Activated T-cell treated with anti-CD3 and anti-CD28 coated beads, Interleukin-2, amount 50 U/mL, for 72 hours (primary cell): Measurements from ENCODE around the gene AP3D1. TPM values are rescaled to one million over a fixed set of nuclear protein-coding genes. Genes with fewer than 3 reads are reported as not detected.
"Not testable (repeated sequence)": the region's sequence is repeated elsewhere in the genome, so short reads cannot be mapped to it uniquely, and the experiment has no call there.

Experiments
- ATAC-seq, 2 donors: fragments of 150-1000 bp; cut with Tn5 transposase; replicated peaks in 1 of 2; 2 replicates each; pipeline ENCODE4 v1.10.0; 2021; ENCODE audit warnings: moderate library complexity in 2 of 2, mild to moderate bottlenecking in 1 of 2
- DNase-seq, 2 donors: peaks; one replicate each; pipeline ENCODE4 v3.0.0; 2021 to 2022; ENCODE audit warnings: mixed read lengths in 1 of 2
- H3K27ac Mint-ChIP-seq: one replicate; pipeline ENCODE4 v1.8.0; 2022; ENCODE audit warnings: mild to moderate bottlenecking, moderate library complexity, mixed read lengths
- H3K27me3 Mint-ChIP-seq: one replicate; pipeline ENCODE4 v1.8.0; 2022; ENCODE audit warnings: low read depth, mixed read lengths
- H3K36me3 Mint-ChIP-seq, 2 donors: one replicate each; pipeline ENCODE4 v1.8.0; 2022; ENCODE audit warnings: mixed read lengths in 2 of 2, mild to moderate bottlenecking in 1 of 2; ENCODE audit not compliant: insufficient read depth in 2 of 2
- H3K4me1 Mint-ChIP-seq: one replicate; pipeline ENCODE4 v1.8.0; 2022; ENCODE audit warnings: low read depth, mixed read lengths
- H3K4me3 Mint-ChIP-seq, 2 donors: one replicate each; pipeline ENCODE4 v1.8.0; 2022; ENCODE audit warnings: mild to moderate bottlenecking in 2 of 2, mixed read lengths in 2 of 2, moderate library complexity in 2 of 2
- H3K9me3 Mint-ChIP-seq, 2 donors: one replicate each; pipeline ENCODE4 v1.8.0; 2022; ENCODE audit warnings: mixed read lengths in 2 of 2
- total RNA-seq, 2 donors: library from RNA; stranded (reverse); gene quantifications; one replicate each; pipeline ENCODE4 v1.2.3, GENCODE V29; 2022

Gene AP3D1
- total RNA-seq = 100 to 1,000 TPM; 111 to 114 TPM

DNA sequence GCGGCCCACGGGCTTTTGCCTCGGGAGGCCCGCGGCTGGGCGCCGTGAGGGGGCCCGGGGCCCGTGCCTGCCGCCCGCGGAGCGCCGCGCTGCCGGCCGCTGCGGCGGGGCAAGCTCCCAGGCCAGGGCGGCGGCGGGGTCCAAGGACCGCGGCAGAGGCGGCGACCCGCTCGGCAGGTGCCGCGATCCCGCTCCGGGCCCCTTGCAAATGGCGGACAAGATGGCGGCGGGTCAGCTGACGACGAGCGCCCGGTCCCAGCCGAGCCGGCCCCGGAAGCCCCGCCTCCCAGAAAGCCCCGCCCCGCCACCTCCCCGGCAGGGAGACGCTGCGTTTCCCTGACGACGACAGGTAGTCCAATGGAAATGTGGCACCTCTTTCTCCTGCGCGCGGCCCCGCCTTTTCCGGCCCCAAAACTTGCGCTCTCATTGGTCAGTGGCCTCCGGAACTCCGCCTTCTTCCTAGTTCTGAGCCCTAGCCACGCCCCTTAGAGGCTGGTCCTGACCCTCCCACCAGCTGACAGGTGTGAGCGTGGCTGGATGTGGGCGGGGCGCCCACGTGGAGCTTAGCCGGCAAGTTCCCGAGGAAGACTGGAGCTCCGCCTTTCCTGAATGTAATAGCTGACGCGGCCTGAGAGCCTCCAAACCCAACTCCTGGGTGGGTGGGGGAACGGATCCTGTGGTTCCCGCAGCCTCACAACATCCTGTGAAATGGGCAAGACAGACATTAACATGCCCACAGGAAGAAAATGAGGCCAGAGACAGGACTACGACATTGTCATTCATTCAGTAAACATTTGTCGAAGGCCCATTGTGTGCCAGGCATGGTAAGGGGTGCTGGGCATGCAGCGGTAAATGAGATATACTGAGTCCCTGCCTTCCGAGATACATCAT is at the start of gene AP3D1:
AP3D1 (minus strand) TSS at position 228 of the 891 bp plus-strand sequence. CDS start 232 bp downstream, outside the sequence.
- H3K4me1 Mint-ChIP-seq = peaks cover 51% of the 10 kb centered on the region
- peak; percentile 100 for DNase-seq
- H3K27ac Mint-ChIP-seq = peak within 1 kb of the TSS; percentile 88
- H3K9me3 Mint-ChIP-seq = no peaks in the 10 kb centered on the region
- peak within 1 kb of the TSS; percentile 82 to 91 for H3K4me3 Mint-ChIP-seq
- peak; percentile 90 to 93 for ATAC-seq
- H3K27me3 Mint-ChIP-seq = no peaks in the 10 kb centered on the region
- peaks cover 0 to 1% of the 10 kb centered on the region in 2 donors for H3K36me3 Mint-ChIP-seq

DNA sequence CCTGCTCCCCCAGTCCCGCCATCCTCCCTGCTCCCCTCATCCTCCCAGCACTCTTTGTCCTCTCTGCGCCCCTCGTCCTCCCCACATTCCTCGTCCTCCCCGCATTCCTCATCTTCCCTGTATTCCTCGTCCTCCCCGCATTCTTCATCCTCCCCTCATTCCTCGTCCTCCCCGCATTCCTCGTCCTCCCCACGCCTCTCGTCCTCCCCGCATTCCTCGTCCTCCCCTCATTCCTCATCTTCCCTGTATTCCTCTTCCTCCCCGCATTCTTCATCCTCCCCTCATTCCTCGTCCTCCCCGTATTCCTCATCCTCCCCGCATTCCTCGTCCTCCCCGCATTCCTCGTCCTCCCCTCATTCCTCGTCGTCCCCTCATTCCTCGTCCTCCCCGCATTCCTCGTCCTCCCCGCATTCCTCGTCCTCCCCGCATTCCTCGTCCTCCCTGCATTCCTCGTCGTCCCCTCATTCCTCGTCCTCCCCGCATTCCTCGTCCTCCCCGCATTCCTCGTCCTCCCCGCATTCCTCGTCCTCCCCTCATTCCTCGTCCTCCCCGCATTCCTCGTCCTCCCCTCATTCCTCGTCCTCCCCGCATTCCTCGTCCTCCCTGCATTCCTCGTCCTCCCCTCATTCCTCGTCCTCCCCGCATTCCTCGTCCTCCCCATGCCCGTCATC is 49.4 kb upstream of the AP3D1 start:
- ATAC-seq, H3K9me3 Mint-ChIP-seq, H3K27me3 Mint-ChIP-seq, H3K4me3 Mint-ChIP-seq, H3K36me3 Mint-ChIP-seq, H3K27ac Mint-ChIP-seq, H3K4me1 Mint-ChIP-seq, DNase-seq: not testable (repeated sequence)

DNA sequence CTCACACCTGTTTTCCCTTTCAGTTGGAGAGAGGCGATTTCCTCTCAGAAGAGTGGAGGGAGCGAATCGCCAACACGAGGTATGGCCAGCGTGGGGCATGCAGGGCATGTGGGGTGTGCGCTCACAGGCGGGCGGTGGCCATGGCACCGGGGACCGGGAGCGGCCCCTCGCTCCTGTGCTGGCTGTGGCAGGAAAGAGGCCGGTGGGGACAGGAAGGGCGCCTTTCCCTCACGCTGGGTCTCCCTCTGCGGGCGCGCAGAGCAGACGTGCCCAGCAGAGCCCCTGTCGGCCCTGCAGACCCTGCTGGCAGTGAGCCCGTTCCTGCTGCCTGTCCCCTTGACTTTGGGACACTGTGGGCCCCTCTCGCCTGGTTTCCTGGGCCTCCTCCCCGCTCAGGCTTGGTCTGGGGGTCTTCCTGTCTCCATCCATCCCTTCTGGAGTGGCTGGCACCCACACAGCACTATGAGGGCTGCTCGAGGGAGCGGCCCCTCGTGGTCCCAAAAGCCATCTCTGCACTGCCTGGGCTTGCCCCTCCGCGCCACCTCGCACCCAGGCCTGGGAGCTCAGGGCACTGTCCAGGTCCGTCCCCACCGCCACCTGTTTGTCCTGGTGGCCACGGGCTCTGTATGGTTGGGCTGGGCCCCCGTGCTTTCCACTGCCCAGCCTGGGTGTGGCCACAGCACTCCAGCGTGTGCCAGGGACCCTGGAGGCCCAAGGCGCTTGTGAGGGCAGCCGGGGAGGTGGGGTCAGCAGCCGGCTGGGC is 48.7 kb upstream of the AP3D1 start:
- H3K4me1 Mint-ChIP-seq = no peaks in the 10 kb centered on the region
- DNase-seq (no peak), ATAC-seq (peak in 1 of 2 donors; percentile 5)
- peaks cover 4 to 7% of the 10 kb centered on the region in 2 donors for H3K36me3 Mint-ChIP-seq
- no peaks in the 10 kb centered on the region for H3K9me3 Mint-ChIP-seq
- no peak overlapping the region for H3K4me3 Mint-ChIP-seq
- no peak overlapping the region for H3K27ac Mint-ChIP-seq
- no peaks in the 10 kb centered on the region for H3K27me3 Mint-ChIP-seq

DNA sequence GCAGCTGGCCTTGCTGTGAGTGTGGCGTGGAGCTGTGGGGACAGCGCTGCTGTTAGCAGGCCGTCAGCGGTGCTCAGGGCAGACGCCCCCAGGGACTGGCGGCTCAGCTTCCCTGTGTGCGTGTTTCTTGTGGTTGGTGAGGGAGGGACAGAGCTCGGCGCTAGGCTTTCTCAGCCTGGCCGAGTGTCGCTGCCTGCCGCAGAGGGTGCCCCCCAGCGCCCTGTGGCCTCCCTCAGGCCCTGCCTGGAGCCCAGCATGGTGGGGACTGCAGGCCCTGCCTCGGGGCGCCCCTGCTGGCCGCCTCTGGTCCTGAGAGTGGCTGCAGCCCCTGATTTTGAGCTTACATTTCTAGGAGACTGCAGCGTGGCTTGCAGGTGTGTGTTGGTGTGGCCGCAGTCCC is 47.8 kb upstream of the AP3D1 start:
- H3K9me3 Mint-ChIP-seq = no peaks in the 10 kb centered on the region
- ATAC-seq = no peak
- no peak overlapping the region for H3K4me3 Mint-ChIP-seq
- H3K27me3 Mint-ChIP-seq = no peaks in the 10 kb centered on the region
- no peak overlapping the region for H3K27ac Mint-ChIP-seq
- no peak for DNase-seq
- H3K36me3 Mint-ChIP-seq = peaks cover 4 to 7% of the 10 kb centered on the region in 2 donors
- no peaks in the 10 kb centered on the region for H3K4me1 Mint-ChIP-seq

DNA sequence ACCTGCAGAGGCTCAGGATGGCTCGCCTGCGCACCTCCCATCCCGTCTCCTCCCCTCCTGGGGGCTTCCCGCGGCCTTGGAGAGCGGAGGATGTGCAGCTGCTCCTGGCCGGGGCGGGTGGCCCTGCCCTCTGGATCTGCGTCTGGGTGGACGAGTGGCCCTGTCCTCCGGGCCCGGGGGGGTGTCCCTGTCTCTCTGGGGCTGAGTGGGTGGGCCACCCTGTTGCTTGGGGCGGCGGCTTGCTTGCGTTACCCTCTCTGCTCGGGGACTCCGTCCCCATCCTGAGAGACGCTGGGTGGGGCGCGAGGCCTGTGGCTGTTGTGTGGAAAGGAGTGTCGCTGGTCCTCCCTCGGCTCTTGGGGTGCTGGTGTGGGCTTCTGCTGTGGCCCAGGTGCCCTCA is 47.0 kb upstream of the AP3D1 start:
- no peak overlapping the region for H3K4me3 Mint-ChIP-seq
- no peaks in the 10 kb centered on the region for H3K4me1 Mint-ChIP-seq
- DNase-seq (no peak), ATAC-seq (no peak)
- H3K9me3 Mint-ChIP-seq = no peaks in the 10 kb centered on the region
- no peaks in the 10 kb centered on the region for H3K27me3 Mint-ChIP-seq
- H3K36me3 Mint-ChIP-seq = peaks cover 2 to 8% of the 10 kb centered on the region in 2 donors
- H3K27ac Mint-ChIP-seq = no peak overlapping the region

DNA sequence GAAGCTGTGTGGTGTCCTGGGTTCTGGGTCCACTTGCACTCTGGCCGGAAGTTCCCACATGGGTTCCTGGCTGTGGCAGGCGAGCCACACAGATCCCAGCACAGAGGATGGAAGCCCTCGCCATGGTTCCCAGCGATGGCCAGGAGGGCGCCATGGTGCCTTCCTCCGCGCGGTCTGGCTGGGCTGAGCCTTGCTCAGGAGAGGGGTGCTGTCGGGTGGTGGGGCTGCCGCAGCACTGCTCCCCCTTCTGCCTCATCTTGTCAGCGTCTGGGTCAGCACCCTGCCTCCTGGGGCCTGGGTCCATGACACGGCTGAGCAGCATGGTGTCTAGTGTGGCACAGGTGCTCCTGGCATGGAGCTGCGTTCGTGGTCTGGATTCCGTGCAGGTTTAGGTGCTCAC is 45.9 kb upstream of the AP3D1 start:
- Mint-ChIP-seq H3K27me3 (no peaks in the 10 kb centered on the region), H3K36me3 (peaks cover 1 to 14% of the 10 kb centered on the region in 2 donors), H3K9me3 (no peaks in the 10 kb centered on the region), H3K27ac (peak overlapping the region; percentile 1), H3K4me3 (no peak overlapping the region), H3K4me1 (no peaks in the 10 kb centered on the region)
- DNase-seq (no peak), ATAC-seq (no peak)

DNA sequence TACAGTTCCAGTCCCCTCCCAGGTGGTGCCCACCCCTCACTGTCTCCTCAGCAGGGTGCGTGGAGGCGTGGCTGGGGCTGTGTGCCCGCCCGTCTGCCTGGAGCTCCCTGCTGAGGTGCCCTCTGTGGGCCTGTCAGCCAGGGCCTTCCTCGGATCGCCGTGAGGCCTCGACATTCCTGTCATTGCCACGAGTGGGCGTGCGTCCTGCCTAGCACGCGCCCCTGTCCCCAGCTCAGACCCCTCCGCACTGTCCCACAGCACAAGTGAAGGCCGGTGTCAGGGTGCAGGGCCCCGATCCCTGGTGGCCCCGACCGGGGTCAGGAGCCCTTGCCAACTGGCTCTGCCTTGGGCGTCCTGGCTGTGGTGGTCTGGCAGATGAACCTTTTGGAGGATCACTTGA is 44.5 kb upstream of the AP3D1 start:
- no peaks in the 10 kb centered on the region for H3K27me3 Mint-ChIP-seq
- no peak overlapping the region for H3K27ac Mint-ChIP-seq
- DNase-seq (no peak), ATAC-seq (no peak)
- H3K36me3 Mint-ChIP-seq = peaks cover 0 to 12% of the 10 kb centered on the region in 2 donors
- H3K9me3 Mint-ChIP-seq = no peaks in the 10 kb centered on the region
- no peaks in the 10 kb centered on the region for H3K4me1 Mint-ChIP-seq
- H3K4me3 Mint-ChIP-seq = no peak overlapping the region

DNA sequence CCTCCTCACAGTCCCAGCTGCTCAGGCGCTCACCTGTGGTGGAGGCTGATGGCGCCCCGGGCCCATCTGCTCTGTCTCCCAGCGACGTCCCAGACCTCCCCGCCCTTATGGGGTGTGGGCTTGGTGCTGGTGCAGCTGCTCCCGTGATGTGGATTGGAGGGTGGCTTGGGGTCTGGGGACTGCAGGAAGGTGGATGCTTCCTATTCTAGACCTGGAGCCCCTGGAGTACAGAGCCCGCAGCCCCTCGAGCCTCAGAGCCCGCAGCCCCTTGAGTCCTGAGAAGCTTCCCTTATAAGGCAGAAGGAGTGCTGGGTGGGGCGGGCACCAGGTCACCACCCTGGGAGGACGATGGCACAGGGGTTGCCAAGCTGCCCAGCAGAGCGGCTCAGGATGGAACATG is 44.0 kb upstream of the AP3D1 start:
- peaks cover 0 to 12% of the 10 kb centered on the region in 2 donors for H3K36me3 Mint-ChIP-seq

DNA sequence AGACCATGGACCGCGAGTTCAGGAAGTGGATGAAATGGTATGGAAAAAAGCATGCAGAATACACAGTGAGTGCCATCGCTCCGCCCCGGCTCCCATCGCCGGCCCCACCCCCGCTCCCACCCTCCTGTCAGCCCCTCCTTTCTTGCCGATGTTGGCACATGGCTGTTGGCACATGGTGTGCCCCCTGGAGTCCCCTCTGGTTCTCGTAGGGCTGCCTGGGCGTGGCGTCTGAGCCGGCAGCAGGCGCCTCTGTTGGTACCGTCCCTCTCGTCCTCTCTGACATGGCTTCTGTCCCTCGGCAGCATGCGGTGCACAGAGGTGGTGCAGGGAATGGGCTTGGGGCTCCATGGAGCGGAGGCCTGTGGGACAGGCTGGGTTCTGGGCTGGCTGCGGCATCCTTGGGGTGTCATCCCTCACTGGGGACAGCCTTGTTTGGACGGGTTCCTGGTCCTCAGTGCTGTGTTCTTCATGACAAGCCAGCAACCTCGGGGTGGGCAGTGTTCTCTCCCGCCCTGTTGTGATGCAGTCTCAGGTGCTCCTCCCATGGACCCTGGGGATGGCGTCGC is 43.2 kb upstream of the AP3D1 start:
- no peaks in the 10 kb centered on the region for H3K27me3 Mint-ChIP-seq
- DNase-seq = no peak
- ATAC-seq = no peak
- peaks cover 0 to 12% of the 10 kb centered on the region in 2 donors for H3K36me3 Mint-ChIP-seq
- no peak overlapping the region for H3K27ac Mint-ChIP-seq
- H3K9me3 Mint-ChIP-seq = no peaks in the 10 kb centered on the region
- H3K4me3 Mint-ChIP-seq = no peak overlapping the region
- H3K4me1 Mint-ChIP-seq = no peaks in the 10 kb centered on the region

More for the DNA sequence above, 44.0 kb upstream of the AP3D1 start:
- Mint-ChIP-seq H3K27me3 (no peaks in the 10 kb centered on the region), H3K4me1 (no peaks in the 10 kb centered on the region), H3K27ac (no peak overlapping the region), H3K4me3 (no peak overlapping the region), H3K9me3 (no peaks in the 10 kb centered on the region)
- DNase-seq = no peak
- no peak for ATAC-seq

DNA sequence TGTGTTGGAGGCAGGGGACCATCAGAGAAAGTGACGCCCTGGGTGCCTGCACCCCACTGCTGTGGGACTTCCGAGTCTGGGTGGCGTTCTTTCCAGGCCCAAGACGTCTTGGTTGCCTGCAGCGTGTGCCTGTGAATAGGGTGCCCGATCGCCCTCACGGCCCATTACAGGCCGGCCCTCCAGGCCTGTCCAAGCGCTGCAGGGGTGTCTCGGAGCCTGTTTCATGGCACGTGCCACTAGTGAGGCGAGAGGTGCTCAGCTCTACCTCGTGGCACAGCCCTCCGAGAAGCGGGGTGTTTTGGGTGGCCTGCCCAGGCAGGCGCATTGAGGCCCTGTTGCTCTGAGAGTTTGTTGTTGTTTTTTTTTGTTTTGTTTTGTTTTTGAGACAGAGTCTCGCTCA is 42.4 kb upstream of the AP3D1 start:
- no peak overlapping the region for H3K27ac Mint-ChIP-seq
- H3K36me3 Mint-ChIP-seq = peaks cover 0 to 12% of the 10 kb centered on the region in 2 donors
- no peaks in the 10 kb centered on the region for H3K27me3 Mint-ChIP-seq
- no peak overlapping the region for H3K4me3 Mint-ChIP-seq
- ATAC-seq (no peak), DNase-seq (no peak)
- H3K9me3 Mint-ChIP-seq = no peaks in the 10 kb centered on the region
- H3K4me1 Mint-ChIP-seq = no peaks in the 10 kb centered on the region

DNA sequence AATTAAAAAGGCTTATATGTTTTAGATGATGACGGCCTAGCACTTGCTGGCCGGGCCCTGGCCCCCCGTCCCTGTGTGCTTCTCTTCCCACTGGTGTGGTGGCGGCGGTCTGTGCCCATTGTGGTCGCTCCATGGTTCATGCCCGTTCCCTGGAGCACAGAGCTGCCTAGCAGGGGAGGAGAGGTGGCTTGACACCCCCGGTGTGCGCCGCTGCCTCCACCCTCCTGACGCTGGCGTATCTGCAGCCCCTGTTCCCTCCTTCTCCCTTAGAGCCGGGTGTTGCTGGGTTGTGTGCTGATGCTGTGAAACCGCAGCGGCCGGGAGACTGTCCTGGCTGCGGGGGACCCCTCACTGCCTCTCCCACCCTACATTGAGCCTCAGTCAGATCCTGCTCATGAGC is 41.5 kb upstream of the AP3D1 start:
- H3K9me3 Mint-ChIP-seq = no peaks in the 10 kb centered on the region
- peaks cover 0 to 12% of the 10 kb centered on the region in 2 donors for H3K36me3 Mint-ChIP-seq
- H3K27me3 Mint-ChIP-seq = no peaks in the 10 kb centered on the region
- DNase-seq = no peak
- H3K4me3 Mint-ChIP-seq = no peak overlapping the region
- H3K27ac Mint-ChIP-seq = no peak overlapping the region
- no peak for ATAC-seq
- no peaks in the 10 kb centered on the region for H3K4me1 Mint-ChIP-seq

DNA sequence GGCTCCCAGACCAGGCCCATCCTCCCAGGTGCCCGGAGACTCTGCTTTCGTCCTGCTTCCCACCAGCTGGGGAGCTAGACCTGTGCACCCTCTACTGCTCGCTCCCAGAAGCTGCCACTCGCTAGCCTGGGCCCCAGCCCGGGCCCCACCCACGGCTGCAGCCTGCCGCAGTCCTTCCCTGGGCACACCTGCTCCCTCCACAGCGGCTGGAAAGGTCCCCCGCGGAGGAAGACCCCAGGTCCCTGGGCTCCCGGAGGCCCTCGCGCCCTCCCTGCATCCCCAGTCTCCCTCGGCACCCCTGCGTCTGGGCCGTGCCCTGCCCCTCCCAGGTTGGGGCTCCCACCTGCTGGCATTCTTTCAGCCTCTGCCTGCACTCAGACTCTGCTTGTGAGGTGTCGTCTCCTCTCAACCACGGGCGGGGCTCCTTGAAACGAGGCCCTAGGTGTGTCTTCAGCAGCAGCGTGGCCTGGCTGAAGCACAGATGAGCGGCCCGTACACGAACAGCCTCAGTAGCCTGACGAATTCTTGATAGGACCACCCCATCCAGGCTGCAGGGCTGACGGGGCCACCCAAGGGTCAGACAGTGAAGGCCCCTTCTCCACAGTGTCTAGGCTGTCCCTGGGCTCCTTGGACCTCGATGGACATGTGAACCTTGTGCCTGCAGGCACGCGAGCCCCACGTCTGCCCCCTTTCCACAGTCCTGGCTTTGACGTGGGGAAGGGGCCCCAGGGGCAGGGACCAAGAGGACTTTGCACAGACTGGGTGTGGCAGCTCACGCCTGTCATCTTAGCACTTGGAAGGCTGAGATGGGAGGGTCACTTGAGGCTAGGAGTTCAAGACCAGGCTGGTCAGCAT is 40.3 kb upstream of the AP3D1 start:
- Mint-ChIP-seq H3K27ac (no peak overlapping the region), H3K4me1 (peaks cover 3% of the 10 kb centered on the region), H3K36me3 (peaks cover 0 to 8% of the 10 kb centered on the region in 2 donors), H3K4me3 (no peak overlapping the region), H3K27me3 (no peaks in the 10 kb centered on the region), H3K9me3 (no peaks in the 10 kb centered on the region)
- no peak for ATAC-seq
- DNase-seq = no peak
